LNCAP (cell line): ENCODE results near the gene DCTD.

Experiments used
- TF ChIP-seq, protein P1 (sequence below): fragments of 450-650 bp; IDR thresholded peaks from 2 replicates; pipeline ENCODE4 v1.5.1; 2017; ENCODE audit warnings: mild to moderate bottlenecking

DCTD gene

DNA sequence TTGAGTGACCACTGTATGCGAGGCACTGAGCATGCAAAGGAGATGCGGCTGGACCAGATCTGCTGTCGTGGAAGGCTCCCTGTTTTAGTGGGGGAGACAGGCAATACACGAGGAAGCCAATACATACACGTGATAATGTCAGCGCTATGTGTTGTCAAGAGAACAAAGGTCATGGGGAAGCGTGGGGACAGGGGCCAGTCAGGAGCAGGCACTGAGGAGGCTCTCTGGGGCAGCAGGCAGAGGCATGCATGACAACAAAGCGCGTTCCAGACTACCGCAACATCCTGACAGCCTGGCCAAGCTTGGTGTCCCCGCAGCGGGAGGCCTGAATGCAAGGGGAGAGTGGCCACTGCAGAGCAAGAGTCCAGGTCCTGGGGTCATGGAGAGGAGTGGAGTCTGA, 61.9 kb downstream of the DCTD start:
- TF ChIP-seq, protein P1, sequence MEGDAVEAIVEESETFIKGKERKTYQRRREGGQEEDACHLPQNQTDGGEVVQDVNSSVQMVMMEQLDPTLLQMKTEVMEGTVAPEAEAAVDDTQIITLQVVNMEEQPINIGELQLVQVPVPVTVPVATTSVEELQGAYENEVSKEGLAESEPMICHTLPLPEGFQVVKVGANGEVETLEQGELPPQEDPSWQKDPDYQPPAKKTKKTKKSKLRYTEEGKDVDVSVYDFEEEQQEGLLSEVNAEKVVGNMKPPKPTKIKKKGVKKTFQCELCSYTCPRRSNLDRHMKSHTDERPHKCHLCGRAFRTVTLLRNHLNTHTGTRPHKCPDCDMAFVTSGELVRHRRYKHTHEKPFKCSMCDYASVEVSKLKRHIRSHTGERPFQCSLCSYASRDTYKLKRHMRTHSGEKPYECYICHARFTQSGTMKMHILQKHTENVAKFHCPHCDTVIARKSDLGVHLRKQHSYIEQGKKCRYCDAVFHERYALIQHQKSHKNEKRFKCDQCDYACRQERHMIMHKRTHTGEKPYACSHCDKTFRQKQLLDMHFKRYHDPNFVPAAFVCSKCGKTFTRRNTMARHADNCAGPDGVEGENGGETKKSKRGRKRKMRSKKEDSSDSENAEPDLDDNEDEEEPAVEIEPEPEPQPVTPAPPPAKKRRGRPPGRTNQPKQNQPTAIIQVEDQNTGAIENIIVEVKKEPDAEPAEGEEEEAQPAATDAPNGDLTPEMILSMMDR = no peak

DNA sequence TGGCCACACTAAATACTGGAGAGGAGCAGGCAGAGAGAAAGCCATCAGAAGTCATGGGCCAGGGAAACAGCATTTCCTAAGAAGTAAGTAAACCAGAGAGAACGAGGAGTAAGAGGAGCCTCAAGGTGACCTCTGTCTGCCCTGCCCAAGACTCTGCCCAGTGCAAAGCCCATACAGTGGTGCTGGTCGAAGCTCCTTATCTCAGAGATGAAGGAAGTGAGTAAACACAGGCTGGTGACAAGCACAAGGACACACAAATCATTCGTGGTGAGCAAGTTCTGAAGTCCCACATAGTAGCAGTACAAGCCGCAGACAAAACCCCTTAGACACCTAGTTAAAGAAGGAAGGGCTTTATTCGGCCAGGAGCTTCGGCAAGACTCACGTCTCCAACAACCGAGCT, 62.7 kb downstream of the DCTD start:
- TF ChIP-seq, protein P1 = no peak

DNA sequence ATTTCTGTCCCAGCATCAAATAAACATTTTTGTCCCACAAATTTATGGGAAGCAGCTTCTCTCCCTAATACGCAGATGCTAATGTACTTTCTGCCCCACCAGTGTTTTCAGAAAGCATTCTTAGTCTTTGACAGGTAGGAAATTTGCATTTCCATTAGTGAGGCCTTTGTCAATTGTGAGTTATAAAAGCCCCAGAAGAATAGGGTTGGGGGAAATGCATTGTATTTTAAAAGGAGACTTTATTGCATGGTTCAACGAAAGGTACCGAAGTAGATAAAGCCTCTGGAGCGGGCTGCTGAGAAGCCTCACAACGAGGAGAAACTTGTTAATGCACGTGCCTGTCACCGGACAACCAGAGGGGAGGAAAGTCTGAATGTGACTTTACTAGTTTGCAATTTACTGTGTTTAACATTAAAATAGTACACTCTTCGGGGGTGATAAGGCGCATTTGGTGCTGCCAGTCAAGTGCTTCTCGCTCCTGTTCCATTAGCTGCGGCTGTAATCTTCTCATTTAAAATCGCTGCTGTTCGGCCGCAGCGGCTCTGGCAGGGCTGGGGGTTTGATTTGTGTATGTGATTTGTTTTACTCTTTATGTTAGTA, 63.4 kb downstream of the DCTD start:
- TF ChIP-seq, protein P1 = no peak

- TF ChIP-seq, protein P1 = no peak
Observed at GRCh38 chr4:182848685-182849084, 68.5 kb downstream of the DCTD start.

GRCh38 chr4:182847576-182848450, 69.4 kb downstream of the DCTD start:
- TF ChIP-seq, protein P1 = no peak

DNA sequence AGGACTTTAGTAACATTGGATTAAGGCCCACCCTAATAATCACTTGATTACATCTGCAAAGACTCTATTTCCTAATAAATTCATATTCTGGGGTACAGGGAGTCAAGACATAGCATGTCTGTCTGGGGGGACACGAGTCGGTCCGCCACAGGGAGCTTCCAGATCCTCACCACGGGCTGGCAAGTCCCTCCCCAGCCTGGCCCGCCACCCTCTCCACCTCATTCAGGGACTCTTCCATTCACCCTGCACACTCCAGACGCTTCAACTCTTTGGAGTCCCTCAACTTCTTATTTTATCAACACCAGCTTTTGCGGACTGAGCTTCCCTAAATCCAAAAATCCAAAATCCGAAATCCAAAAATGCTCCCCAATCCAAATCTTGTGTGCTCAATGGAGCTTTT, 71.2 kb downstream of the DCTD start:
- TF ChIP-seq, protein P1 = no peak

- TF ChIP-seq, protein P1 = no peak
Observed at GRCh38 chr4:182845618-182846017, 71.6 kb downstream of the DCTD start.
